ENCODE data around the gene INTS7. TPM values are rescaled to one million over a fixed set of nuclear protein-coding genes. Genes with fewer than 3 reads are reported as not detected.

The INTS7 gene
- total RNA-seq, 6 experiments from 2014 or later, result 9.6 to 14.5 (median 13.3) TPM

GRCh38 chr1:211928993-211929637 lies 106.2 kb downstream of the INTS7 start:
- DNase-seq, result no peak
- Mint-ChIP-seq H3K36me3 (ENCODE audit: low read depth) (no peaks in the 10 kb centered on the region), H3K9me3 (no peaks in the 10 kb centered on the region), H3K4me3 (no peak overlapping the region), H3K27ac (no peak overlapping the region), H3K27me3 (ENCODE audit: insufficient read depth) (peaks cover 12% of the 10 kb centered on the region), H3K4me1 (ENCODE audit: low read depth) (peaks cover 17% of the 10 kb centered on the region)
- TF ChIP-seq CTCF (IDR thresholded peaks at IDR 0.05), result no peak

- DNase-seq, result no peak
- no peaks in the 10 kb centered on the region for H3K36me3 Mint-ChIP-seq (ENCODE audit: low read depth)
- no peak overlapping the region for H3K27ac Mint-ChIP-seq
- peaks cover 17% of the 10 kb centered on the region for H3K4me1 Mint-ChIP-seq (ENCODE audit: low read depth)
- no peak overlapping the region for H3K4me3 Mint-ChIP-seq
- no peak for TF ChIP-seq CTCF (IDR thresholded peaks at IDR 0.05)
- H3K9me3 Mint-ChIP-seq, result no peaks in the 10 kb centered on the region
- peaks cover 15% of the 10 kb centered on the region for H3K27me3 Mint-ChIP-seq (ENCODE audit: insufficient read depth)
These were observed 107.0 kb downstream of the INTS7 start for GRCh38 chr1:211928290-211928801.

GRCh38 chr1:211925016-211925415 lies 110.3 kb downstream of the INTS7 start:
- no peak overlapping the region for H3K4me3 Mint-ChIP-seq
- H3K36me3 Mint-ChIP-seq (ENCODE audit: low read depth), result no peaks in the 10 kb centered on the region
- no peak for DNase-seq
- H3K27ac Mint-ChIP-seq, result no peak overlapping the region
- H3K9me3 Mint-ChIP-seq, result no peaks in the 10 kb centered on the region
- TF ChIP-seq CTCF (IDR thresholded peaks at IDR 0.05), result no peak
- peaks cover 21% of the 10 kb centered on the region for H3K27me3 Mint-ChIP-seq (ENCODE audit: insufficient read depth)
- H3K4me1 Mint-ChIP-seq (ENCODE audit: low read depth), result peaks cover 25% of the 10 kb centered on the region

GRCh38 chr1:211924256-211924655 lies 111.1 kb downstream of the INTS7 start:
- Mint-ChIP-seq H3K27me3 (ENCODE audit: insufficient read depth) (peaks cover 21% of the 10 kb centered on the region), H3K4me3 (no peak overlapping the region), H3K9me3 (no peaks in the 10 kb centered on the region), H3K27ac (no peak overlapping the region), H3K36me3 (ENCODE audit: low read depth) (no peaks in the 10 kb centered on the region), H3K4me1 (ENCODE audit: low read depth) (peaks cover 28% of the 10 kb centered on the region)
- DNase-seq, result no peak
- no peak for TF ChIP-seq CTCF (IDR thresholded peaks at IDR 0.05)

GRCh38 chr1:211923095-211923494 lies 112.3 kb downstream of the INTS7 start:
- Mint-ChIP-seq H3K4me1 (ENCODE audit: low read depth) (peaks cover 28% of the 10 kb centered on the region), H3K27ac (no peak overlapping the region), H3K9me3 (no peaks in the 10 kb centered on the region), H3K36me3 (ENCODE audit: low read depth) (no peaks in the 10 kb centered on the region), H3K27me3 (ENCODE audit: insufficient read depth) (peaks cover 21% of the 10 kb centered on the region), H3K4me3 (no peak overlapping the region)
- no peak for DNase-seq
- no peak for TF ChIP-seq CTCF (IDR thresholded peaks at IDR 0.05)
